ENCODE measurements around the gene NAALADL2.

DNA sequence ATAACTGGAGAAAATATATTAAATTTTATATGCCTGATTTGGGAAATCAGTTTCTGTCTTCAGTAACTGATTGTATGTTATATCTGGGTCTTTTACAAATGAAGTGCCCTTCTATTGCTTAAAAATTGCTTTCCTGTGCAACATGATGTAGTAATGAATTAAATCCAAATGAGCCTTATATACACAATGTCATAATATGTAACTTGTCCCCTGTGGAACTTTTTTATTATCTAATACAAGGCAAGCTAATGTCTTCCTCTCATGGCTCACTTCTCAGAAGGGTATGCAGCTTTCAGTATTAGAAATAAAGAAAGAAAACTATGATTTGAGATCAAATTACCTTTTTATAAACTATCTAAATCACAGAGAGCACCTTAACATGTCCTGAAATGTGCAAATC, 248.9 kb downstream of the NAALADL2 start:
- TF ChIP-seq, protein P1, sequence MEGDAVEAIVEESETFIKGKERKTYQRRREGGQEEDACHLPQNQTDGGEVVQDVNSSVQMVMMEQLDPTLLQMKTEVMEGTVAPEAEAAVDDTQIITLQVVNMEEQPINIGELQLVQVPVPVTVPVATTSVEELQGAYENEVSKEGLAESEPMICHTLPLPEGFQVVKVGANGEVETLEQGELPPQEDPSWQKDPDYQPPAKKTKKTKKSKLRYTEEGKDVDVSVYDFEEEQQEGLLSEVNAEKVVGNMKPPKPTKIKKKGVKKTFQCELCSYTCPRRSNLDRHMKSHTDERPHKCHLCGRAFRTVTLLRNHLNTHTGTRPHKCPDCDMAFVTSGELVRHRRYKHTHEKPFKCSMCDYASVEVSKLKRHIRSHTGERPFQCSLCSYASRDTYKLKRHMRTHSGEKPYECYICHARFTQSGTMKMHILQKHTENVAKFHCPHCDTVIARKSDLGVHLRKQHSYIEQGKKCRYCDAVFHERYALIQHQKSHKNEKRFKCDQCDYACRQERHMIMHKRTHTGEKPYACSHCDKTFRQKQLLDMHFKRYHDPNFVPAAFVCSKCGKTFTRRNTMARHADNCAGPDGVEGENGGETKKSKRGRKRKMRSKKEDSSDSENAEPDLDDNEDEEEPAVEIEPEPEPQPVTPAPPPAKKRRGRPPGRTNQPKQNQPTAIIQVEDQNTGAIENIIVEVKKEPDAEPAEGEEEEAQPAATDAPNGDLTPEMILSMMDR (conservative IDR thresholded peaks at IDR 0.05 in 1 of 2, IDR thresholded peaks at IDR 0.05 in 1 of 2; ENCODE audit: extremely low read depth in 1 of 2, insufficient read depth in 1 of 2, low read depth in 1 of 2, low read length in 2 of 2) = no peak
- TF ChIP-seq EZH2 (IDR thresholded peaks at IDR 0.05; ENCODE audit: borderline replicate concordance, low read length) = no peak

Measured in mammary epithelial cell (primary cell).